Upper lobe of left lung (tissue), 4 donors: ENCODE data around the gene NHSL2.

ENCODE experiments used
- CTCF ChIP-seq, 6 experiments: fragments of 450-650 bp in 4 of 6; fragments of 200-600 bp in 2 of 6; sonication (generic) in 2 of 6; IDR thresholded peaks; one replicate each; pipeline ENCODE4 v1.5.1; 2016 to 2019; ENCODE audit warnings: antibody characterized with exemption in 6 of 6
- EP300 ChIP-seq, 4 donors: sonication (generic); formaldehyde crosslinking; IDR thresholded peaks; one replicate each; pipeline ENCODE4 v1.5.1; 2017; ENCODE audit warnings: antibody characterized with exemption in 4 of 4, control low read depth in 2 of 4
- POLR2A ChIP-seq, 4 donors: fragments of 450-650 bp; IDR thresholded peaks; one replicate each; pipeline ENCODE4 v1.5.1; 2016 to 2017; ENCODE audit warnings: antibody characterized with exemption in 4 of 4, mild to moderate bottlenecking in 2 of 4
- POLR2AphosphoS5 ChIP-seq, 2 donors: sonication (generic); formaldehyde crosslinking; IDR thresholded peaks; one replicate each; pipeline ENCODE4 v1.5.1; 2017; ENCODE audit warnings: antibody characterized with exemption in 2 of 2

GRCh38 chrX:72117636-72118210 is 207.1 kb downstream of the NHSL2 start:
- no peak for TF ChIP-seq POLR2A (IDR thresholded peaks at IDR 0.05)
- TF ChIP-seq POLR2AphosphoS5 (IDR thresholded peaks at IDR 0.05): no peak
- TF ChIP-seq CTCF (IDR thresholded peaks at IDR 0.05): no peak
- no peak for TF ChIP-seq EP300 (IDR thresholded peaks at IDR 0.05)
